Spleen (tissue), 7 donors: ENCODE data around the gene MAU2.

ENCODE experiments used
- CTCF ChIP-seq, 11 experiments: fragments of 200-600 bp in 7 of 11; fragments of 450-650 bp in 4 of 11; sonication (generic) in 4 of 11; IDR thresholded peaks in 8 of 11; conservative IDR thresholded peaks in 3 of 11; 1 replicate in 7 of 11; 2 replicates in 4 of 11; pipeline versions ENCODE4 v1.4.0 to v1.8.0; 2016 to 2021; ENCODE audit warnings: antibody characterized with exemption in 11 of 11, inconsistent platforms in 4 of 11, mild to moderate bottlenecking in 1 of 11
- POLR2A ChIP-seq, 3 donors: fragments of 450-650 bp; IDR thresholded peaks; one replicate each; pipeline ENCODE4 v1.5.1; 2017; ENCODE audit warnings: antibody characterized with exemption in 3 of 3, mild to moderate bottlenecking in 1 of 3
- donor health status: DM: no; HTN: no; CAD: no; lungs with moderate emphysema.
- donor health status: DM: no; HTN: no; CAD: no.
- donor health status: DM: no; HTN: no; CAD: no.

GRCh38 chr19:19343762-19344161 is 23.1 kb downstream of the MAU2 start:
- TF ChIP-seq CTCF (IDR thresholded peaks at IDR 0.05 in 8 of 11, conservative IDR thresholded peaks at IDR 0.05 in 3 of 11), result no peak
- TF ChIP-seq POLR2A (IDR thresholded peaks at IDR 0.05), result no peak
